ENCODE results near the gene SLC2A1.
A peak's percentile ranks its signal among the peaks of the same experiment; 100 is the strongest.

SLC2A1 gene

GRCh38 chr1:42942444-42942843 is 16.2 kb downstream of the SLC2A1 start:
- DNase-seq (ENCODE audit: low read depth), result no peak

GRCh38 chr1:42941640-42942330 is 16.9 kb downstream of the SLC2A1 start:
- DNase-seq (ENCODE audit: low read depth), result no peak

- no peak for DNase-seq (ENCODE audit: low read depth)
These were observed 17.6 kb downstream of the SLC2A1 start for GRCh38 chr1:42940851-42941639.

GRCh38 chr1:42938645-42939615 is 19.7 kb downstream of the SLC2A1 start:
- no peak for DNase-seq (ENCODE audit: low read depth)

DNA sequence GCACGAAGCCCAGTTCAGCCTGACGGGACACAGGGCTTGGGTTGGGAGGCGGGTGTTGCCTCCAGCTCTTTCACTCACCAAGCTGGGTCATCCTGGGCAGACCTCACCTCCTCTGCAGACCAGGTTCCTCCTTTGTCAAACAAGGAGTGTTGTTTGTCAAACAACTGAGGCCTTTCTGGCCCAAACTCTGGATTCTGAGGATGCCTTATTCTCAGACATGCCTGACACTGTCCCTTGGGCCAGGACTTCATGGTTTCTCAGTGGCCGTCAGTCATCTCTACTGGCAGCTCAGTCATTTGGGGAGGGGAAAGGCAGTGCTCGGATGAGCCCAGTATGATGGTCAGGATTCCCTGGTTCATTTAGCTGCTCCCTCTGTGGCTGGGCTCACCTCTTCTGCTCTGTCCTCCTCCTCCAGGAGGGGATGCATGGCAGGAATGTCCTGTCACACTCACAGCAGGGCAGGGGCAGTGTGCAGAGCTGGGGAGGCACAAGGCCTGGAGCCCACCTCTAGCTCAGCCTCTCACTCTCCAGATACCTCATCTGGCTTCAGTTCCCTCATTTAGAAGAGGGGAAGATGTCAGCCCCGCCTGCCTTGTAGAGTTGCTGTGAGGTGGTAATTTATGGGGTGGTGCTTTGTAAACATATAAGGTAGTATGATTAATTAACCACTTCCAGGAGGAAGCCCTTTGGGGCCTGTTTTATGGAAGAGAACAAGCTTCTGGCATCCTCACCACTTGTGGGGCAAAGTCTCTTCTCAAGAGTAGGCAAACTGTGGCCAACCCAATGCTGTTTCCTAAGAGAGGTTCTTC is 20.6 kb downstream of the SLC2A1 start:
- no peak for DNase-seq (ENCODE audit: low read depth)

GRCh38 chr1:42937141-42937696 is 21.4 kb downstream of the SLC2A1 start:
- DNase-seq (ENCODE audit: low read depth), result no peak

DNA sequence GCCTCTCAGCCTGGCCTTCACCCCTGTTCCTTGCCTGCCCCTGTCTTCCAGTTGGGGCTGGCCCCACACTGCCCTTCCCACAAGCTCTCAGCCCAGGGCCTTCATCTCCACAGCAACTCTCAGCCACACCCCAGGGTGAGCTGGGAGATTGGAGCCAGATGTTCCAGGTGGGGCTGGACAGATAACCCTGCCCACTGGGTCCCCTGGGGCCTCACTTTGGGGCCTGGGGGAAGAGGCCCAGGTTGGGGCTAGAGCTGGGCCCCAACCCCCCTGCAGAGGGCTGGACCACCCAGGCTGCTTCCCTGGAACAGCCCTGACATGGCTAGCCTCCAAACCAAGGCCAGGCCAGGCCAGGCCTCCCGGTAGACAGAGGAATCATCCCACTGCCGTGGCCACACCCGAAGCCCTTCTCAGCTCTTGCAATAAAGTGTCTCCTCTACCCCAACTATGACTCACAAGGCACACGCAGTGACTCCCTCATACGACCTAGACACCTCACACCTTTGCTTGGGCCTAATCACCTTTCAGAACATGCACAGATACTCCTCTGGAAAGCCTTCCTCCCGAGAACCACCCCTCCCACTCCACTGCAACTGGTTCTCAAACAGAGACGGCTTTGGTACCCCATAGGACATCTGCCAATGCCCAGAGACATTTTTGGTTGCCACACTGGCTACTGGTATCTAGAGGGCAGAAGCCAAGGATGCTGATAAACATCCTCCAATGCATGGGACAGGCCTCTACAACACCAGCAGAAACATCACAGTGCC is 22.2 kb downstream of the SLC2A1 start:
- no peak for DNase-seq (ENCODE audit: low read depth)

DNA sequence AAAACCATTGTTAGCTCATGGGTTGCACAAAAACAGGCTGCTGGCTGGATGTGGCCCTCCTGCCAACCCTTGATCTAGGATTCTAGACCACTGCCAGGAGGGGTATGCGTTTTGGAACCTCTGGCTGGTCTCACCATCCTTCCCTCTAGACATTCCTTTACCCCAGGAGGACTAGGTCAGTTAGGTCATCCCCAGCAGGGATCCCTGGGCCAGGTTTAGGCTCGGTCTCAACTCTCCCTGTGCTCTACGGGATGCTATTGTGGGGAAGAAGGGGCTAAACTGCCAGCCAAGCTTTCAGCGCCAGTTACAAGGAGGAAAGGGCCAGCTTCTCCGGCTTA is 22.7 kb downstream of the SLC2A1 start:
- DNase-seq (ENCODE audit: low read depth), result no peak

DNA sequence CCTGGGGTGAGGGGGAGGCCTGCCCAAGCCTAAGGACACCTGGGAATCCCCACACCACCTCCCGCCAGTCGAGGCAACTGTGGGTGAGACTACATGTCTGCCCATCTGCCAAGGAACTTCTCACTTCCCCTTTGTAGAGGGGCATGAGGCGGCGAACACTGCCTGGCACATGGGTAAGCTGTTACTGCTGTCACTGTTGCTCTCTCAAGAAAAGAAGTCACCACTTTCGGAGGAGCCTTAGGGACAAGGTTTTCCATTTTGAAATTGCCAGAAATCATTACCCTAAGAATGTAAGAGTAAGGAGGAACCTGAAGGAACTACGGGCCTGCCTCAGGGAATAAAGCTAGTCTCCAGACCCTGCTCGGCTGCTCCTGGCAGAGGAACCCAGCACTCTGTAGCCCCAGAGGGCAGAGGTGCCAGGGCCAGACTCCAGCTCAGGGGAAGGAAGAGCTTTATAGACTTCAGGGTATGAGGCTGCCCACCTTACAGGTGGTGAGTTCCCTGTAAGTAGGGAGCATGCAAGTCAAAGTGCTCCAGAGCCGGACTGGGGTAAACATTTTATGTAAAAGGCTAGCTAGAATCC is 23.3 kb downstream of the SLC2A1 start:
- no peak for DNase-seq (ENCODE audit: low read depth)

- no peak for DNase-seq (ENCODE audit: low read depth)
These were observed 23.9 kb downstream of the SLC2A1 start for GRCh38 chr1:42934541-42935312.

DNA sequence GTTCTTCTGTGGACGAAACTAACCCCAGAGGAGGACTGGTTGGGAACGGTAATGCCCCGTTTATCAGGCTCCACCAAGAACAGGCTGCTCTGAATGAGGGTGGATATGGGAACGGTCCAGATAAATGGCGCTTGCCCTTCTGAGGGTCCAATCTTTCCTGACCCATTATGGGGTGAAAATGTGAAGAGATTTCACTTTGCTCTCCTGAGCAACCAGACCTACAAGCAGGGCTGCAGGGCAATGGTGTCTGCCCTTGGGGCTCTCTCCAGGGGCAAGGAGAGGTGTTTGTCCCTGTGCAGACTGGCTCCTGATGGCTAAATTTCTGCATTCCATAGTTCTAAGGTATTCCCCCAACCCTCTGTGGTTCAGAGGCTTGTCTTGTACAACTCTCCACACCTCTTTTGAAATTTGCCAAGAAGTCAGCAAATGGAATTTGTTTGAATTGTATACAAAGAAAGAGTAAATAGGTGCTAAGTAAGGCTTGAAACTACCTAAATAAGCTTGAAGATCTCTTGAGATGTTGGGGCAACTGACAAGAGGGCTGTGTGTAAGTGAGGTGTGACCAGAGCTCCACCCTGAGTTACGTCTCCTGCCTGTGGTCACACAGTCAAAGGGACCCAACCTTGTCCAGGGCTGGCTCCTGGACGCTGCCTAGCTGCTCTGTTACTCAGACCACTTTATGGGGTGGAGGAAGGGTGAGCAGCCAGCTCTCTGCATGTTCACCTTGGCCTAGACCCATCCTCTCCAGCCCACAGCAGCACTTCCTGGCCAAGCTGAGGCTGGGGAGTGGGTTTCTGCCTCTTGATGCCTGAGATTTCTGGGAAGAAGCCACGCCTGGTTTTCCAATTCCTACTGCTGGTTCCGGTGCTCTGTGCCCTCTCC is 24.8 kb downstream of the SLC2A1 start:
- DNase-seq (ENCODE audit: low read depth), result no peak

- no peak for DNase-seq (ENCODE audit: low read depth)
These were observed 25.5 kb downstream of the SLC2A1 start for GRCh38 chr1:42933060-42933586.

GRCh38 chr1:42932442-42932941 is 26.2 kb downstream of the SLC2A1 start:
- no peak for DNase-seq (ENCODE audit: low read depth)

- peak; percentile 61 for DNase-seq (ENCODE audit: low read depth)
These were observed 26.7 kb downstream of the SLC2A1 start for GRCh38 chr1:42931911-42932422.

GRCh38 chr1:42931108-42931539 is 27.5 kb downstream of the SLC2A1 start:
- DNase-seq (ENCODE audit: low read depth), result no peak

DNA sequence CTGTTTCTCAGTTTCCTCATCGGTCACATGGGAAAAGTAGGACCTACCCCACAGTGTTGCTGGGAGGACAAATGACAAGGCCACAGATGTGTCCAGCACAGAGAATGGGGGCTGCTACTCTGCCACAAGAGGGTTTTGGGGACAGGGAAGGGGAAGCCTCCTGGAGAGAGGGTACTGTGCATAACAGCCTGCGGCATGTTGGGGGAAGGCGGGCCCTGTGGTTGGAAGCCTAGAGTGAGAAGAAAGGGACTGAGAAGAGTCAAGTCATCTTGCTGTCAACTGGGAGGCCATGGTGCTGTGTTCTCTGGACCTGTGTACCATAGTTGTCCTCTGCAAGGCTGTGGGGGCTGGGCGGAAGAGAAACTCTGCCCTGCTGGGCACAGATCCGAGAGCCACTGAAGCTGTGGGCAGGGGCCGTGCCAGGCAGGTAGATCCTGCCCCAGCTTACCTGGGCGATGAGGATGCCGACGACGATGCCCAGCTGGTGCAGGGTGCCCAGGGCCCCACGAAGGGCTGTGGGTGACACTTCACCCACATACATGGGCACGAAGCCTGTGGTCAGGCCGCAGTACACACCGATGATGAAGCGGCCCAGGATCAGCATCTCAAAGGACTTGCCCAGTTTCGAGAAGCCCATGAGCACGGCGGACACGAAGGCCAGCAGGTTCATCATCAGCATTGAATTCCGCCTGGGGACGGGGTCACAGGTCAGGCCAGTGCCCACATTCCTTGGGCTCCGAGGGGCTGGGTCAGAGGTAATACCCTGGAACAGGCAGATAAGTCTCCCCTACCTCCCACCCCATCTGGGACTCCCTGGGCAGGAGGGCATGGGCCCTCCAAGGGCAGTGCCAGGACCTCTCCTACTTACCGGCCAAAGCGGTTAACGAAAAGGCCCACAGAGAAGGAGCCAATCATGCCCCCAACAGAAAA is 28.2 kb downstream of the SLC2A1 start:
- no peak for DNase-seq (ENCODE audit: low read depth)

Measured in activated T-cell treated with anti-CD3 and anti-CD28 coated beads for 24 hours (primary cell).